HS-27A (cell line): ENCODE results near the gene COL11A1.
"Not testable (repeated sequence)": the region's sequence is repeated elsewhere in the genome, so short reads cannot be mapped to it uniquely, and the experiment has no call there.

Experiments
- DNase-seq: peaks from one replicate; pipeline ENCODE4 v3.0.0-alpha.2; 2012; ENCODE audit warnings: low read depth, missing footprints

Gene COL11A1

DNA sequence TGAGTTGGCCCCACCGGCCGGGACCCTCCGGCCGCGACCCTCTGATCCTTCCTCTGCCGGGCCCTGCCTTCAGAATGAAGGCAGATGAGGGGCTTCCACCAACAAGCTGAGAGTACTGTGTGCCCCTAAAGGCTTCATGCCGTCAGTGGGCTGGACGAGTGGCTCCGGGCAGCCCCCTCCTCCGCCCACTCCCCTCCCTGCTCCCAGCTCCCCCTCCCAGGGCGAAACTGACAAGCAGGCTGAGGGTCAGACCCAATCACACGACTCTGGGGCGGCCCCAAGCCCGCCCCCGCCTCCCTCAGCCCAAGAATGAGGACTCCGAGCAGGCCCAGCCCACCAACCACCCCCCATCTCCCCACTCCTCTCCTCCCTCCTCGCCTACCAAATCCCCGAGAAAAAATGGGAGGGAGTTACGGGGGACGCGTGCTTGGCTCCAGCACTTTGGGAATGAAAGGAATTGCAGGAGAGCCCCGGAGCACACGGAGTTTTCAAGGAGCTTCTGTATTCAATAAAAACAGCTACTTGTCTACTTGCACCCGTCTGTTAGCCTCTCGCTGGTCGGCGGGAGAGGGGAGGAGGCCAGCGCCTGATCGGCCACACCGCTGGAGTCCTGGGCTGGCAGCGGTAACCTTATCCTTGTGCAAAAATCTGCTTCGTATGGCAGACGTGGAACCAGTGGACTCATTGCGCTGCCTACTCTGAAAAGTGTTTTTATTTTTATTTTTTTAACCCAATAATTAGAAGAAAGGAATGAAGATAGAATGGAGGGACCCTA is at the start of gene COL11A1:
Gene COL11A1, minus strand, starts transcription at position 147 of the 775 bp plus-strand sequence. CDS start 344 bp downstream, outside the sequence.
- no peak for DNase-seq

DNA sequence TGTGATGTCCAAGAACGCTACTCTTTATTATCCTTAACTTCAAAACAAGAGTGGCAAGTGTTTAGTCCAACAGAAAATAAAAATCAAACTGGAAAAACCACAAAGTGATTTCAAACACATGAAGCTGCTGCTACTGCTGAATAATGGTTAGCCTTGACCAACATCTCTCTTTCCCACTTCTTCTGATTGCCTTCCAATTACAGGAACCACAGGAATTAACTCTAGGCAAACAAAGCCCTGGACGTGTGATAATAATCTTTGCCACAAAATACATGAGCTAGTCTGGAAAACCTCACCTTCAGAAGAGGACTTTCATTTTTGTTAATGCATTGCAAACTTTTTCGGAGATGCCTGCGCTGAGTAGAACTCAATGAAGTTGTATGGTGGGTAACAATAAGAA is 48.6 kb upstream of the COL11A1 start:
- no peak for DNase-seq

DNA sequence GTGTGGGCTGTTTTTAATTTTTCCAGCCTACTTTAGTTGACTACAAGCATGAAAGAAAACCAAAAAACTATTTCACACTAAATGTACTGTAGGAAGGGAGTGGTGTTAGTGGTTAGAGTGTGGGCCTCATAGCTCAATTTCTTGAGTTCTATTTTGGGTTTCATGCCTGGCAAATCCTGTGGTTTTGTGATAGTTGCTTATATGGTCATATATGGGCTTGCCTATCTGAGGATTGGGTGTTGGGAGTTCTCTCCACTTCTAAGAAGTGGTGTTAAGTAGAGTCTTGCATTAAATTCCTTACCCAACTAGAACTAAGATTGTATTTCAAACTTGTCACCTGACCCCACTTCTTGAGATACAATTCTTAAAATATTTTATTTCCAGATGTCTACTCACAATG is 37.8 kb upstream of the COL11A1 start:
- DNase-seq: no peak

- DNase-seq: no peak
These were observed 37.1 kb upstream of the COL11A1 start for GRCh38 chr1:103145449-103145848.

- DNase-seq: no peak
These were observed 36.4 kb upstream of the COL11A1 start for GRCh38 chr1:103144681-103145080.

DNA sequence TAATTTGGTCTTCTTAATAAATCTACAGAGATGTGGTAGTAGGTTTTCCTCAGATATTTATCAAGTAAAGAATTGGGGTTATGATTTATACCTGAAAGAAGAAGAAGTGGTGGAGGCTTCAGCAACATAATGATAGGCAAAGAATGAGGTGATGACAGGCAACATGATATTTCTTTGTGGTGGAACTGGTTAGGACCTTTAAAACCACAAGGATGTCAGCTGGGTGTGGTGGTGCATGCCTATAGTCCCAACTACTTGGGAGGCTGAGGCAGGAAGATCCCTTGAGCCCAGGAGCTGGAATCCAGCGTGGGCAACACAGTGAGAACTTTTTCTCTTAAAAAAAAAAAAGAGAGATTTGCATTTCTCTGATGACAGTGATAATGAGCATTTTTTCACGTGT is 34.1 kb upstream of the COL11A1 start:
- DNase-seq: no peak

GRCh38 chr1:103129796-103130195 is 21.5 kb upstream of the COL11A1 start:
- DNase-seq: no peak

- DNase-seq: no peak
These were observed 20.9 kb upstream of the COL11A1 start for GRCh38 chr1:103129255-103129654.

GRCh38 chr1:103128256-103128655 is 19.9 kb upstream of the COL11A1 start:
- DNase-seq: not testable (repeated sequence)

DNA sequence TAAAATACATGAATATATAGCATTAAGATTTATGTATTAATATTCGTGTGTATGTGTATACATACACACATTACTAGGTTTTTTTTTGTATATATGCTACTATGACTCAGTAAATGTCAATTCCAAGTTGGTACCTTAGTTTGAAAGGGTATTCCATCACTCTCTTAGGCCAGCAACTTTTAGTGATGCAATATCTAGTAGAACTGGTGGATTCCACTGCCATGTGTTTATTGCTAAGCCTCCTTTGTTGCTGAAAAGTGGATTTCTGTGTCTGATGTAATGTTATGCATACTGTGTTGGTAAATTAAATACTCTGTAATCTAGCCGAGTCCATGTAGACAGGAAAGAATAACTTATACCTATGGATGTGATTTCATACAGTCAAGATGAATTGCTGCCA is 16.9 kb upstream of the COL11A1 start:
- no peak for DNase-seq

- no peak for DNase-seq
These were observed 14.8 kb upstream of the COL11A1 start for GRCh38 chr1:103122983-103123720.

DNA sequence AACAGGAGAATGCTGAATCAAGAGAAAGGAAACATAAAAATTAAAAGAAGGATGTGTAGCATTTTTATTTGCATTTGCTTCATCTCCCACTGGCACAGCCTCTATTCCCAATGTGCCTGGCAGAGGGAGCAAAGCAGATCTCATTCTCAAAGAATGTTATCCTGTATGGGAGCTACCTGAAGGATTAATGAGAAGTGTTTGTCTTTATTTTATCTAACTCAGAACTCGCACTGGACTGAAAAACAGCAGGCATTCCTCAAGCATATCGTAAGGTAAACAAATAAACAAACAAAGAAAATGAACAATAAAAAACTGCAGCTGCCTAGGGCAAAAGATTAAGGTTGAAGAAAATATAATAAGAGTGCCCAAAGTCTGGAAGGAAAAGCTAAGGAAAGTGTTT is 12.7 kb upstream of the COL11A1 start:
- no peak for DNase-seq

- DNase-seq: no peak
These were observed 4.2 kb upstream of the COL11A1 start for GRCh38 chr1:103112546-103112945.

GRCh38 chr1:103111926-103112325 is 3.6 kb upstream of the COL11A1 start:
- no peak for DNase-seq

DNA sequence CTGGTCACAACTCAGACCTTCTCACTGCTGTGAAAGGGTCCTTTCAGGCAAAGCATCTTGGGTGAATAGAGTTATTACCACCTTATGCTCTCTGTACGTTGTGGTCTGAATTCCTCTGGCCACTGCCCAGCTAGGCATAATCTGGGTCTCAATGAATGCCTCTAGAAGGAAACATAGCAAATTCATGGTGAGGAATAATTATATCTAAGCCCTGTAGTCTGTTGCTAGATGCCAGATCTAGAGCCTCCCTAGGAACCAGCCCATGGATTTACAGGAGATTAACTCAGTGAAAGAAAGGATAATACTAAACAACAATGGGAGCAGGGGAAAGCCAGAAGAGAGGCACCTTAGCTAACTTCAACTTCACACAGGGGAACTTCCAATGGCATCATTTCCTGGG is 2.4 kb upstream of the COL11A1 start:
- DNase-seq: no peak

- DNase-seq: no peak
These were observed 1.1 kb upstream of the COL11A1 start for GRCh38 chr1:103109311-103109920.

DNA sequence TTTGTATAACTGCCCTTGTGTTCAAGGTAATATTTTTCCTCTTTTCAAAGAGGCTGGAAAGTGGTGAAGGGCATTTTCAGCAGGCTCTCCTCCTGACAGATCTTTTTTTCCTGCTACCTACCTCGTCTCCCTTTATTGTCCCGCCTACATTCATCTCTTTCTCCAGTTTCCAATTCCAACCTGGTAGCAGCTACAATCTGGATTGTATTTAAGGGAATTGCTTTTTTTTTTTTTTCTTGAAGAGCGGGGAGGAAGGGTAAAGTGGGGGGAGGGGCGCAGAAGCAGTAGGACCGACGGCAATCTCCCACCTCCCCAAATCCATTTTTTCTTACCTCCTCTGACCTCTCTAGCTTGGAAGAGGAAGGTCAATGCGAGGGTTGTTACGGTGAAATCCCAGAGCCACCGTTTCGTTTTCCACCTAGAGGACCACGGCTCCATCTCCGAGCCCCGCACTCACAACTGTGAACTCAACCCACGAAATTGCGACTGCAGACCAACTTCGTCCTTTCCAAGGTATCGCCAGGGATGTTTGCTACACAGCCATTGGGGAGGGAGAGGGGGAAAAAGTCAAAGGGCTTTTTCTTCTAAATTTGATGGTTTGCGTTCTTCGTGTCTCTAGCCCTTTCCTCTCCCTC is 464 bp downstream of the COL11A1 start:
- DNase-seq: no peak

GRCh38 chr1:103106426-103107341 is 1.6 kb downstream of the COL11A1 start:
- no peak for DNase-seq

- no peak for DNase-seq
These were observed 6.9 kb downstream of the COL11A1 start for GRCh38 chr1:103101399-103101798.

- no peak for DNase-seq
These were observed 19.1 kb downstream of the COL11A1 start for GRCh38 chr1:103089221-103089620.

DNA sequence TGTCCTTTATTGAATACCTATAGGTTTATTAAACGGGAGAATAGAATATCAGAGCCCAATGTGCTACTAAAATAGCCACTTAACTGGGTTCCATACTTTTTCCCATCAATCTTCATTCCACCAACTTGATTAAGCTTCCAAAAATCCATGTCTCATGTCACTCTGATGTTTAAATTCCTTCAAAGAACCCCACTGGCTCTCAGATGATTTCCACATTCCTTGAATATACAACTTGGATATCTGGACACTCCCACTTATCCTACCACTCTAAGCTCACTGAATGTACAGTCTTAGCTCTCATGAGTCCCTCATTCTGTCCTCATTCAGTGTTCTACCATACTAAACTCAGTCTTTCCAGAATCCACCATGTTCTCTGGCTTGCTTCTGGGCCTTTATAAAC is 21.1 kb downstream of the COL11A1 start:
- DNase-seq: no peak
